PC-3 (cell line): ENCODE data around the gene RNF182. TPM values are rescaled to one million over a fixed set of nuclear protein-coding genes. Genes with fewer than 3 reads are reported as not detected.

ENCODE experiments used
- ATAC-seq: fragments of 200-7000 bp; cut with Tn5 transposase; 2 replicates; pipeline ENCODE4 v1.9.1; 2020; ENCODE audit warnings: mild to moderate bottlenecking, moderate library complexity
- BruUV-seq: library from RNA; stranded (reverse); fragments of 400-500 nt; replicated peaks from 2 replicates; lab custom pipeline; 2021; lab: Mats Ljungman, UMichigan
- CTCF ChIA-PET: fragments of 300-600 bp; sonication (Branson Sonifier 250); formaldehyde crosslinking; loops from one replicate; lab custom pipeline; 2022; ENCODE audit warnings: antibody characterized with exemption; lab: Charles Lee
- POLR2A ChIA-PET: fragments of 300-600 bp; sonication (Branson Sonifier 250); formaldehyde crosslinking; loops from one replicate; lab custom pipeline; 2022; ENCODE audit warnings: antibody characterized with exemption; ENCODE audit not compliant: unreplicated experiment; lab: Charles Lee
- DNase-seq: peaks from one replicate; pipeline ENCODE4 v3.0.0-alpha.2; 2015
- H2AFZ ChIP-seq: fragments of 300-600 bp; sonication (generic); 2 replicates; pipeline ENCODE4 v1.6.0; 2016; ENCODE audit warnings: antibody characterized with exemption, low read length
- H3F3A ChIP-seq: fragments of 300-600 bp; sonication (generic); one replicate; pipeline ENCODE4 v1.6.0; 2017; ENCODE audit warnings: antibody characterized with exemption, low read length, control low read depth, mild to moderate bottlenecking; ENCODE audit not compliant: unreplicated experiment
- H3K27ac ChIP-seq: fragments of 300-600 bp; sonication (generic); 2 replicates; pipeline ENCODE4 v1.5.1; 2016; ENCODE audit warnings: mild to moderate bottlenecking, low read length
- H3K27me3 ChIP-seq: fragments of 300-600 bp; sonication (generic); 2 replicates; pipeline ENCODE4 v1.6.1; 2016; ENCODE audit warnings: low read length, mixed read lengths
- H3K36me3 ChIP-seq: fragments of 300-600 bp; sonication (generic); 2 replicates; pipeline ENCODE4 v1.6.1; 2016; ENCODE audit warnings: low read depth, mixed run types, low read length, mixed read lengths
- H3K4me1 ChIP-seq: fragments of 300-600 bp; sonication (generic); 2 replicates; pipeline ENCODE4 v1.5.1; 2016; ENCODE audit warnings: low read length; ENCODE audit not compliant: insufficient read depth
- H3K4me2 ChIP-seq: fragments of 300-600 bp; sonication (generic); 2 replicates; pipeline ENCODE4 v1.6.0; 2016; ENCODE audit warnings: low read length
- H3K4me3 ChIP-seq: fragments of 300-600 bp; sonication (generic); 2 replicates; pipeline ENCODE4 v1.5.1; 2016; ENCODE audit warnings: mild to moderate bottlenecking, low read length, mixed read lengths
- H3K79me2 ChIP-seq: fragments of 300-600 bp; sonication (generic); 2 replicates; pipeline ENCODE4 v1.6.1; 2017; ENCODE audit warnings: low read length, mixed read lengths
- H3K9ac ChIP-seq: fragments of 300-600 bp; sonication (generic); 2 replicates; pipeline ENCODE4 v1.6.0; 2016; ENCODE audit warnings: mild to moderate bottlenecking, low read length
- H3K9me2 ChIP-seq: fragments of 300-600 bp; sonication (generic); replicated peaks from 2 replicates; pipeline ENCODE4 v1.6.1; 2016; ENCODE audit warnings: mixed run types, low read length, mixed read lengths
- H3K9me3 ChIP-seq: fragments of 300-600 bp; sonication (generic); 2 replicates; pipeline ENCODE4 v1.6.1; 2016; ENCODE audit warnings: low read length, mixed read lengths
- H4K20me1 ChIP-seq: fragments of 300-600 bp; sonication (generic); 2 replicates; pipeline ENCODE4 v1.6.1; 2016; ENCODE audit warnings: low read length, mixed read lengths
- CTCF ChIP-seq: fragments of 300-600 bp; sonication (generic); conservative IDR thresholded peaks from 2 replicates; pipeline ENCODE4 v1.5.1; 2017; ENCODE audit warnings: antibody characterized with exemption, low read depth, mild to moderate bottlenecking, low read length
- EZH2 ChIP-seq: fragments of 300-600 bp; sonication (generic); IDR thresholded peaks from one replicate; pipeline ENCODE4 v1.6.1; 2017; ENCODE audit warnings: antibody characterized with exemption, mild to moderate bottlenecking, low read length; ENCODE audit not compliant: unreplicated experiment
- EZH2phosphoT487 ChIP-seq: fragments of 300-600 bp; sonication (generic); IDR thresholded peaks from 2 replicates; pipeline ENCODE4 v1.6.1; 2018; ENCODE audit warnings: mild to moderate bottlenecking, antibody characterized with exemption, low read length, borderline replicate concordance
- intact Hi-C: fragments of 100-400 bp; cut with micrococcal nuclease; formaldehyde crosslinking; loops from 2 replicates; pipeline ENCODE4 v1.9.0; 2023
- total RNA-seq: library from RNA; depleted of rRNA; stranded (reverse); fragments of >200 nt; gene quantifications from 2 replicates; pipeline ENCODE4 v1.2.3, GENCODE V29; 2014

The RNF182 gene
- total RNA-seq, 1 experiment from 2014 or later: 24.7 TPM

- no peaks in the 10 kb centered on the region for H4K20me1 ChIP-seq
- ATAC-seq (no peak; the same call in 1 of the 2 replicates), DNase-seq (no peak)
- no peaks in the 10 kb centered on the region for H3K79me2 ChIP-seq
- H3K9ac ChIP-seq: no peak overlapping the region
- H3K36me3 ChIP-seq: no peaks in the 10 kb centered on the region
- no peaks in the 10 kb centered on the region for H3K9me3 ChIP-seq
- CTCF ChIA-PET: no interaction called here
- H3F3A ChIP-seq: no peaks in the 10 kb centered on the region
- no peak overlapping the region for H3K4me2 ChIP-seq
- no peak overlapping the region for H2AFZ ChIP-seq
- no TSS peak for BruUV-seq
- TF ChIP-seq CTCF: no peak
- no peak for TF ChIP-seq EZH2
- TF ChIP-seq EZH2phosphoT487: no peak
- H3K4me3 ChIP-seq: no peak overlapping the region
- intact Hi-C loops: no loop called here
- H3K27me3 ChIP-seq: no peaks in the 10 kb centered on the region
- POLR2A ChIA-PET: no interaction called here
- no peak overlapping the region for H3K27ac ChIP-seq
- H3K9me2 ChIP-seq: no peaks in the 10 kb centered on the region
- H3K4me1 ChIP-seq: peaks cover 28% of the 10 kb centered on the region
These were observed 7.6 kb upstream of the RNF182 start for GRCh38 chr6:13917141-13917540.

GRCh38 chr6:13918686-13919250 lies 6.0 kb upstream of the RNF182 start:
- BruUV-seq: no TSS peak
- Histone ChIP-seq H3K4me2 (no peak overlapping the region), H3K4me3 (no peak overlapping the region), H2AFZ (no peak overlapping the region), H3K4me1 (peaks cover 25% of the 10 kb centered on the region), H4K20me1 (no peaks in the 10 kb centered on the region), H3K36me3 (no peaks in the 10 kb centered on the region), H3F3A (no peaks in the 10 kb centered on the region), H3K79me2 (no peaks in the 10 kb centered on the region), H3K27ac (no peak overlapping the region), H3K9ac (no peak overlapping the region), H3K27me3 (no peaks in the 10 kb centered on the region), H3K9me2 (no peaks in the 10 kb centered on the region), H3K9me3 (no peaks in the 10 kb centered on the region)
- ChIA-PET POLR2A (no interaction called here), CTCF (no interaction called here)
- no peak for DNase-seq
- TF ChIP-seq CTCF (no peak), EZH2phosphoT487 (no peak), EZH2 (no peak)
- ATAC-seq: no peak
- intact Hi-C loops: no loop called here

- H4K20me1 ChIP-seq: no peaks in the 10 kb centered on the region
- no peak for DNase-seq
- POLR2A ChIA-PET: no interaction called here
- intact Hi-C loops: no loop called here
- no peak for TF ChIP-seq EZH2
- TF ChIP-seq CTCF: no peak
- TF ChIP-seq EZH2phosphoT487: no peak
- no peaks in the 10 kb centered on the region for H3F3A ChIP-seq
- no peak overlapping the region for H3K4me2 ChIP-seq
- no peaks in the 10 kb centered on the region for H3K9me2 ChIP-seq
- H3K9ac ChIP-seq: no peak overlapping the region
- no peak overlapping the region for H3K4me3 ChIP-seq
- CTCF ChIA-PET: no interaction called here
- H3K4me1 ChIP-seq: peaks cover 19% of the 10 kb centered on the region
- H3K9me3 ChIP-seq: no peaks in the 10 kb centered on the region
- H3K27me3 ChIP-seq: no peaks in the 10 kb centered on the region
- no peak overlapping the region for H3K27ac ChIP-seq
- no peak overlapping the region for H2AFZ ChIP-seq
- no peaks in the 10 kb centered on the region for H3K36me3 ChIP-seq
- no peaks in the 10 kb centered on the region for H3K79me2 ChIP-seq
- ATAC-seq: no peak
- BruUV-seq: no TSS peak
These were observed 4.9 kb upstream of the RNF182 start for GRCh38 chr6:13919861-13920260.
